A673 (cell line): ENCODE results near the gene SLC1A5.

ENCODE experiments used
- CTCF ChIP-seq: fragments of 300-800, 200-600 bp; sonication (generic); conservative IDR thresholded peaks from 2 replicates; pipeline ENCODE4 v1.5.1; 2017; ENCODE audit warnings: low read depth, mild to moderate bottlenecking, antibody characterized with exemption, low read length, moderate library complexity, mixed read lengths
- EZH2 ChIP-seq: fragments of 200-600 bp; sonication (generic); IDR thresholded peaks from 2 replicates; pipeline ENCODE4 v1.6.1; 2017; ENCODE audit warnings: borderline replicate concordance, low read depth, mild to moderate bottlenecking, mixed read lengths, antibody characterized with exemption, low read length; ENCODE audit not compliant: poor library complexity, severe bottlenecking

GRCh38 chr19:46813839-46814358, 25.5 kb upstream of the SLC1A5 start:
- TF ChIP-seq CTCF (no peak), EZH2 (no peak)
